Effector memory CD8-positive, alpha-beta T cell (primary cell): ENCODE results near the gene DNAJB6.

Source experiments
- ATAC-seq: fragments of 150-1000 bp; cut with Tn5 transposase; replicated peaks from 2 replicates; pipeline ENCODE4 v1.10.0; 2021; ENCODE audit warnings: mild to moderate bottlenecking, moderate library complexity
- DNase-seq, 3 experiments: peaks; one replicate each; pipeline ENCODE4 v3.0.0; 2021
- H3K27ac Mint-ChIP-seq, 2 donors: one replicate each; pipeline ENCODE4 v1.8.0; 2022; ENCODE audit warnings: mild to moderate bottlenecking in 2 of 2, mixed read lengths in 2 of 2, moderate library complexity in 2 of 2
- H3K27me3 Mint-ChIP-seq, 2 donors: one replicate each; pipeline ENCODE4 v1.8.0; 2022; ENCODE audit warnings: mixed read lengths in 2 of 2
- H3K36me3 Mint-ChIP-seq: one replicate; pipeline ENCODE4 v1.8.0; 2022; ENCODE audit warnings: mild to moderate bottlenecking, moderate library complexity, mixed read lengths; ENCODE audit not compliant: insufficient read depth
- H3K4me1 Mint-ChIP-seq, 2 donors: one replicate each; pipeline ENCODE4 v1.8.0; 2022; ENCODE audit warnings: low read depth in 2 of 2, mixed read lengths in 2 of 2
- H3K4me3 Mint-ChIP-seq, 2 donors: one replicate each; pipeline ENCODE4 v1.8.0; 2022; ENCODE audit warnings: mild to moderate bottlenecking in 2 of 2, mixed read lengths in 2 of 2, moderate library complexity in 2 of 2
- H3K9me3 Mint-ChIP-seq, 2 donors: one replicate each; pipeline ENCODE4 v1.8.0; 2022; ENCODE audit warnings: mixed read lengths in 2 of 2

The DNAJB6 gene

GRCh38 chr7:157465891-157466866, 129.4 kb downstream of the DNAJB6 start:
- Mint-ChIP-seq H3K36me3 (peaks cover 10% of the 10 kb centered on the region), H3K4me1 (peaks cover 9 to 10% of the 10 kb centered on the region in 2 donors), H3K4me3 (no peak overlapping the region), H3K27ac (no peak overlapping the region), H3K27me3 (peaks cover 20 to 35% of the 10 kb centered on the region in 2 donors), H3K9me3 (no peaks in the 10 kb centered on the region)
- DNase-seq, result no peak
- ATAC-seq, result no peak

- ATAC-seq (no peak), DNase-seq (no peak)
- Mint-ChIP-seq H3K9me3 (no peaks in the 10 kb centered on the region), H3K4me3 (no peak overlapping the region), H3K4me1 (peaks cover 11 to 17% of the 10 kb centered on the region in 2 donors), H3K27ac (no peak overlapping the region), H3K27me3 (peaks cover 20 to 35% of the 10 kb centered on the region in 2 donors), H3K36me3 (peaks cover 11% of the 10 kb centered on the region)
Measured at GRCh38 chr7:157466867-157467261, 130.1 kb downstream of the DNAJB6 start.
